Suprapubic skin (tissue), 4 donors: Measurements from ENCODE around the gene TRIM29. TPM values are rescaled to one million over a fixed set of nuclear protein-coding genes. Genes with fewer than 3 reads are reported as not detected.
"Not testable (repeated sequence)": the region's sequence is repeated elsewhere in the genome, so short reads cannot be mapped to it uniquely, and the experiment has no call there.

Experiments
- DNase-seq, 2 donors: peaks; one replicate each; pipeline ENCODE4 v3.0.0-alpha.2; 2019; ENCODE audit warnings: low spot score in 2 of 2
- H3K27ac ChIP-seq: fragments of 200-600 bp; sonication (generic); one replicate; pipeline ENCODE4 v1.5.1; 2019
- H3K27me3 ChIP-seq: fragments of 200-600 bp; sonication (generic); one replicate; pipeline ENCODE4 v1.5.1; 2019
- H3K36me3 ChIP-seq: fragments of 200-600 bp; sonication (generic); one replicate; pipeline ENCODE4 v1.5.1; 2019
- H3K4me1 ChIP-seq: fragments of 200-600 bp; sonication (generic); one replicate; pipeline ENCODE4 v1.5.1; 2019
- H3K4me3 ChIP-seq: fragments of 200-600 bp; sonication (generic); one replicate; pipeline ENCODE4 v1.5.1; 2019; ENCODE audit warnings: mild to moderate bottlenecking
- H3K9me3 ChIP-seq: fragments of 200-600 bp; sonication (generic); one replicate; pipeline ENCODE4 v1.5.1; 2019
- CTCF ChIP-seq, 2 donors: fragments of 200-600 bp in 1 of 2; fragments of 450-650 bp in 1 of 2; sonication (generic) in 1 of 2; IDR thresholded peaks; one replicate each; pipeline ENCODE4 v1.5.1; 2016 to 2019; ENCODE audit warnings: antibody characterized with exemption in 2 of 2, mild to moderate bottlenecking in 1 of 2, moderate library complexity in 1 of 2
- EP300 ChIP-seq: sonication (generic); formaldehyde crosslinking; IDR thresholded peaks from one replicate; pipeline ENCODE4 v1.6.1; 2017; ENCODE audit warnings: antibody characterized with exemption
- POLR2A ChIP-seq, 2 donors: fragments of 450-650 bp; IDR thresholded peaks; one replicate each; pipeline ENCODE4 v1.6.1; 2017; ENCODE audit warnings: antibody characterized with exemption in 2 of 2, mild to moderate bottlenecking in 2 of 2, moderate library complexity in 2 of 2
- POLR2AphosphoS5 ChIP-seq, 3 donors: sonication (generic); formaldehyde crosslinking; IDR thresholded peaks; one replicate each; pipeline ENCODE4 v1.6.1; 2017; ENCODE audit warnings: antibody characterized with exemption in 3 of 3
- whole genome bisulfite sequencing: methylation state at CpG from one replicate; pipeline ENCODE4 v1.1.5; 2018; 5-methylcytosine and 5-hydroxymethylcytosine counted together
- total RNA-seq, 4 donors: library from RNA; depleted of rRNA; stranded (reverse); fragments of >200 nt; gene quantifications; one replicate each; pipeline ENCODE4 v1.1.0, GENCODE V29; 2016

TRIM29 gene
- total RNA-seq, 4 donors from 2014 or later = 1,248 to 1,527 (median 1,455) TPM

- DNase-seq = peak in 1 of 2 donors; percentile 60
- Histone ChIP-seq H3K36me3 (no peaks in the 10 kb centered on the region), H3K4me1 (peaks cover 10% of the 10 kb centered on the region), H3K27me3 (peaks cover 14% of the 10 kb centered on the region), H3K27ac (peak overlapping the region; percentile 64), H3K4me3 (no peak overlapping the region), H3K9me3 (no peaks in the 10 kb centered on the region)
- TF ChIP-seq POLR2AphosphoS5 (IDR thresholded peaks at IDR 0.05) (no peak), CTCF (IDR thresholded peaks at IDR 0.05) (peak in 1 of 2 donors; percentile 13)
- WGBS = 78% methylated on average over 16 of the region's 17 CpGs
Observed at GRCh38 chr11:120147094-120147949, 9.4 kb upstream of the TRIM29 start.

- Histone ChIP-seq H3K27ac (peak overlapping the region; percentile 64), H3K4me3 (no peak overlapping the region), H3K9me3 (no peaks in the 10 kb centered on the region), H3K27me3 (peaks cover 14% of the 10 kb centered on the region), H3K36me3 (no peaks in the 10 kb centered on the region), H3K4me1 (peaks cover 10% of the 10 kb centered on the region)
- peak in 1 of 2 donors; percentile 57 for DNase-seq
- no peak for TF ChIP-seq EP300
- no peak for TF ChIP-seq POLR2AphosphoS5 (IDR thresholded peaks at IDR 0.05)
- 80% methylated on average over 14 of the region's 14 CpGs for WGBS
Observed at GRCh38 chr11:120146413-120147093, 8.6 kb upstream of the TRIM29 start.

GRCh38 chr11:120144501-120144900 lies 6.6 kb upstream of the TRIM29 start:
- Histone ChIP-seq H3K4me3 (no peak overlapping the region), H3K27ac (no peak overlapping the region), H3K4me1 (peaks cover 12% of the 10 kb centered on the region), H3K27me3 (peaks cover 14% of the 10 kb centered on the region), H3K9me3 (no peaks in the 10 kb centered on the region), H3K36me3 (no peaks in the 10 kb centered on the region)
- peak in 1 of 2 donors; percentile 29 for DNase-seq
- TF ChIP-seq CTCF (IDR thresholded peaks at IDR 0.05) (no peak), POLR2AphosphoS5 (IDR thresholded peaks at IDR 0.05) (no peak), EP300 (no peak), POLR2A (IDR thresholded peaks at IDR 0.05) (no peak)
- WGBS = 77% methylated on average over 8 of the region's 8 CpGs

GRCh38 chr11:120143472-120143871 lies 5.6 kb upstream of the TRIM29 start:
- Histone ChIP-seq H3K4me1 (peaks cover 20% of the 10 kb centered on the region), H3K27me3 (peaks cover 14% of the 10 kb centered on the region)
- not testable (repeated sequence) for H3K27ac ChIP-seq, H3K9me3 ChIP-seq, H3K4me3 ChIP-seq, H3K36me3 ChIP-seq
- peak in 1 of 2 donors; percentile 35 for DNase-seq
- WGBS = 92% methylated on average over 11 of the region's 11 CpGs

- TF ChIP-seq CTCF (IDR thresholded peaks at IDR 0.05) = no peak
- no peak for TF ChIP-seq POLR2AphosphoS5 (IDR thresholded peaks at IDR 0.05)
- no peak for TF ChIP-seq POLR2A (IDR thresholded peaks at IDR 0.05)
- no peak for TF ChIP-seq EP300
- no peak overlapping the region for H3K4me3 ChIP-seq
- WGBS = 92% methylated on average over 9 of the region's 9 CpGs
- no peaks in the 10 kb centered on the region for H3K9me3 ChIP-seq
- H3K27ac ChIP-seq = no peak overlapping the region
- peak in 1 of 2 donors; percentile 28 for DNase-seq
- H3K36me3 ChIP-seq = no peaks in the 10 kb centered on the region
- peaks cover 24% of the 10 kb centered on the region for H3K4me1 ChIP-seq
- peaks cover 14% of the 10 kb centered on the region for H3K27me3 ChIP-seq
Observed at GRCh38 chr11:120142441-120143100, 4.7 kb upstream of the TRIM29 start.
